Endodermal cell (in vitro differentiated cells): ENCODE results near the gene HECTD1. TPM values are rescaled to one million over a fixed set of nuclear protein-coding genes. Genes with fewer than 3 reads are reported as not detected.

Experiments
- DNase-seq: peaks from one replicate; pipeline ENCODE4 v3.0.0-alpha.2; 2017
- H3K27ac ChIP-seq: 2 replicates; pipeline ENCODE4 v1.5.1; 2013; ENCODE audit warnings: mild to moderate bottlenecking, low read depth, low read length, moderate library complexity
- H3K27me3 ChIP-seq: 2 replicates; pipeline ENCODE4 v1.6.1; 2013; ENCODE audit warnings: mild to moderate bottlenecking, low read length, moderate library complexity; ENCODE audit not compliant: insufficient read depth, control insufficient read depth, poor library complexity, severe bottlenecking
- H3K36me3 ChIP-seq: 2 replicates; pipeline ENCODE4 v1.7.0; 2013; ENCODE audit warnings: mild to moderate bottlenecking, low read length, moderate library complexity; ENCODE audit not compliant: control insufficient read depth, insufficient read depth
- H3K4me1 ChIP-seq: one replicate; pipeline ENCODE4 v1.7.0; 2013; ENCODE audit warnings: low read length; ENCODE audit not compliant: control insufficient read depth, insufficient read depth
- H3K4me3 ChIP-seq: 2 replicates; pipeline ENCODE4 v1.5.1; 2013; ENCODE audit warnings: mild to moderate bottlenecking, low read length, moderate library complexity
- H3K9ac ChIP-seq: 2 replicates; pipeline ENCODE4 v1.6.1; 2013; ENCODE audit warnings: mild to moderate bottlenecking, low read length, moderate library complexity; ENCODE audit not compliant: poor library complexity, severe bottlenecking; ENCODE audit errors: extremely low read depth
- H3K9me3 ChIP-seq: 2 replicates; pipeline ENCODE4 v1.6.1; 2013; ENCODE audit warnings: mild to moderate bottlenecking, low read length, moderate library complexity; ENCODE audit not compliant: control insufficient read depth
- H3K27ac Mint-ChIP-seq: 2 replicates; pipeline ENCODE4 v1.8.0; 2020; ENCODE audit warnings: mixed read lengths
- H3K27me3 Mint-ChIP-seq: 2 replicates; pipeline ENCODE4 v1.8.0; 2021; ENCODE audit warnings: mild to moderate bottlenecking, mixed read lengths; ENCODE audit not compliant: insufficient read depth
- H3K36me3 Mint-ChIP-seq: 2 replicates; pipeline ENCODE4 v1.8.0; 2020; ENCODE audit warnings: low read depth, mixed read lengths
- H3K4me1 Mint-ChIP-seq: 2 replicates; pipeline ENCODE4 v1.8.0; 2020; ENCODE audit warnings: mixed read lengths
- H3K4me3 Mint-ChIP-seq: 2 replicates; pipeline ENCODE4 v1.8.0; 2020; ENCODE audit warnings: mild to moderate bottlenecking, moderate library complexity, mixed read lengths
- H3K9me3 Mint-ChIP-seq: 2 replicates; pipeline ENCODE4 v1.8.0; 2020; ENCODE audit warnings: mild to moderate bottlenecking, mixed read lengths
- CTCF ChIP-seq: fragments of 200-600 bp; sonication (generic); conservative IDR thresholded peaks from 2 replicates; pipeline ENCODE4 v1.5.0; 2021; ENCODE audit warnings: antibody characterized with exemption, mild to moderate bottlenecking
- whole genome bisulfite sequencing, 2 experiments: methylation state at CpG; one replicate each; pipeline versions ENCODE4 v1.1.5 to v1.1.7; 2013; ENCODE audit warnings: missing lambda C conversion rate in 2 of 2, mixed read lengths in 1 of 2; ENCODE audit not compliant: insufficient coverage in 1 of 2, insufficient read length in 1 of 2; 5-methylcytosine and 5-hydroxymethylcytosine counted together
- total RNA-seq, 2 donors: library from RNA; stranded (reverse); fragmentation: NEBNext Ultra II Directional in 1 of 2; extraction: Animal tissue kit (Norgen Biotek cat#: 25700) in 1 of 2; gene quantifications; 2 replicates in 1 of 2; 3 replicates in 1 of 2; pipeline ENCODE4 v1.2.1, GENCODE V29; 2021

The HECTD1 gene
- total RNA-seq, 2 donors from 2014 or later: 118 to 132 TPM

- Histone ChIP-seq H3K4me1 (no peaks in the 10 kb centered on the region), H3K36me3 (no peaks in the 10 kb centered on the region), H3K9ac (no peak overlapping the region), H3K27ac (no peak overlapping the region), H3K9me3 (peaks cover 5% of the 10 kb centered on the region), H3K27me3 (no peaks in the 10 kb centered on the region), H3K4me3 (no peak overlapping the region)
- DNase-seq: no peak
- 96% methylated on average over 2 of the region's 2 CpGs; no CpG with 5 or more reads in 1 of the 2 experiments for WGBS, 2 experiments
- no peaks in the 10 kb centered on the region for H3K9me3 Mint-ChIP-seq
- H3K27me3 Mint-ChIP-seq: no peaks in the 10 kb centered on the region
- no peak overlapping the region for H3K27ac Mint-ChIP-seq
- no peaks in the 10 kb centered on the region for H3K4me1 Mint-ChIP-seq
- no peak for TF ChIP-seq CTCF
- peaks cover 32% of the 10 kb centered on the region for H3K36me3 Mint-ChIP-seq
- no peak overlapping the region for H3K4me3 Mint-ChIP-seq
Measured at GRCh38 chr14:31075144-31075543, 132.4 kb downstream of the HECTD1 start.

- Histone ChIP-seq H3K9ac (no peak overlapping the region), H3K27ac (no peak overlapping the region), H3K36me3 (no peaks in the 10 kb centered on the region), H3K4me1 (peaks cover 4% of the 10 kb centered on the region), H3K9me3 (peaks cover 5% of the 10 kb centered on the region), H3K4me3 (no peak overlapping the region), H3K27me3 (no peaks in the 10 kb centered on the region)
- Mint-ChIP-seq H3K9me3 (no peaks in the 10 kb centered on the region), H3K36me3 (peaks cover 25% of the 10 kb centered on the region), H3K27me3 (no peaks in the 10 kb centered on the region), H3K27ac (no peak overlapping the region), H3K4me1 (peaks cover 9% of the 10 kb centered on the region), H3K4me3 (no peak overlapping the region)
- WGBS, 2 experiments: 97 to 100% methylated on average over 2 of the region's 2 CpGs
- TF ChIP-seq CTCF: no peak
- DNase-seq: no peak
Measured at GRCh38 chr14:31071151-31071550, 136.4 kb downstream of the HECTD1 start.

DNA sequence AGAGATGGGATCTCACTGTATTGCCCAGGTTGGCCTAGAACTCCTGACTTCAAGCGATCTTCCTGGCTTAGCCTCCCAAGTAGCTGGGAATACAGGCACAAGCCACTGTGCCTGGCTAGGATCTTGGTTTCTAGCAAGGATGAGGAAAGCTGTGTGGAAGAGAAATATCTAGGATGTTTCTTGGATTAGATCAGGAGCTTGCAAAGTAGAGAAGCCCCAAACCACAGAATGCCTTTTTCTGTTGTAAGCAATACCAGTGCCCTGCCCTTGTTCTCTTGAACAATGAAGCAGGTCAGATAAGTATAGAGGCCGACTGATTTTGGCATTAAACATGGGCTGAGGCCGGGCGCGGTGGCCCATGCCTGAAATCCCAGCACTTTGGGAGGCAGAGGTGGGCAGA, 137.2 kb downstream of the HECTD1 start:
- WGBS, 2 experiments: 83 to 95% methylated on average over 4 to 5 of the region's 5 CpGs
- Histone ChIP-seq H3K9me3 (peaks cover 5% of the 10 kb centered on the region), H3K27me3 (no peaks in the 10 kb centered on the region), H3K9ac (no peak overlapping the region), H3K4me3 (no peak overlapping the region), H3K27ac (no peak overlapping the region), H3K4me1 (peaks cover 4% of the 10 kb centered on the region), H3K36me3 (no peaks in the 10 kb centered on the region)
- peaks cover 9% of the 10 kb centered on the region for H3K4me1 Mint-ChIP-seq
- TF ChIP-seq CTCF: no peak
- peaks cover 20% of the 10 kb centered on the region for H3K36me3 Mint-ChIP-seq
- no peaks in the 10 kb centered on the region for H3K9me3 Mint-ChIP-seq
- no peaks in the 10 kb centered on the region for H3K27me3 Mint-ChIP-seq
- H3K4me3 Mint-ChIP-seq: no peak overlapping the region
- DNase-seq: no peak
- no peak overlapping the region for H3K27ac Mint-ChIP-seq
